K562 (cell line): Measurements from ENCODE around the gene LMAN2. TPM values are rescaled to one million over a fixed set of nuclear protein-coding genes. Genes with fewer than 3 reads are reported as not detected.
A peak's percentile ranks its signal among the peaks of the same experiment; 100 is the strongest.

ENCODE experiments used
- CXXC5 ChIP-seq: fragments of 250-450 bp; sonication (Bioruptor Pico); IDR thresholded peaks from 2 replicates; pipeline ENCODE4 v1.8.0; 2022; ENCODE audit warnings: inconsistent platforms, mild to moderate bottlenecking, moderate library complexity
- RB1 ChIP-seq: fragments of 450-650 bp; IDR thresholded peaks from 2 replicates; pipeline ENCODE4 v1.6.1; 2017; ENCODE audit warnings: low read depth, mild to moderate bottlenecking
- SMC3 ChIP-seq: conservative IDR thresholded peaks from 2 replicates; pipeline ENCODE4 v1.6.1; 2011; ENCODE audit warnings: low read depth, low read length, improper control_type of control experiment; ENCODE audit not compliant: insufficient read depth
- ZNF699 ChIP-seq: fragments of 250-450 bp; sonication (Bioruptor Pico); IDR thresholded peaks from 2 replicates; pipeline ENCODE4 v1.8.0; 2021; ENCODE audit warnings: mild to moderate bottlenecking, moderate library complexity; ENCODE audit not compliant: insufficient replicate concordance
- polyA plus RNA-seq, 8 experiments: library from polyadenylated mRNA; depleted of rRNA in 4 of 8; stranded (reverse) in 5 of 8; unstranded in 3 of 8; fragments of >200 nt; fragmentation: Nextera tagmentation in 2 of 8; fragmentation: Illumina TruSeq in 1 of 8; extraction: Ambion mirVana in 2 of 8; extraction: Trizol in 1 of 8; gene quantifications; 2 replicates each; pipeline versions ENCODE4 v1.2.1 to v1.2.3, GENCODE V29; 2011 to 2014; ENCODE audit warnings: inconsistent platforms in 1 of 8, missing spikeins in 1 of 8
- total RNA-seq, 7 experiments: library from RNA; depleted of rRNA in 6 of 7; stranded (reverse); fragments of >200 nt in 6 of 7; fragmentation: Illumina TruSeq in 2 of 7; extraction: Trizol in 2 of 7; gene quantifications; 2 replicates each; pipeline versions ENCODE4 v1.2.1 to v1.2.3, GENCODE V29; 2011 to 2021; ENCODE audit warnings: low replicate concordance in 1 of 7
- TF ChIP-seq, protein P1 (sequence below), 2 experiments: fragments of 450-650 bp; formaldehyde crosslinking in 1 of 2; IDR thresholded peaks; 2 replicates each; pipeline versions ENCODE4 v1.4.0 to v1.6.1; 2014 to 2020; ENCODE audit warnings: mild to moderate bottlenecking in 2 of 2, borderline replicate concordance in 1 of 2, low read depth in 1 of 2

LMAN2 gene
- total and polyA plus RNA-seq, 9 of the 15 experiments (the other 6 are each of a cell fraction or from before 2014, with no cell fraction given), result 2.7 to 254 (median 136) TPM

- TF ChIP-seq, protein P1, sequence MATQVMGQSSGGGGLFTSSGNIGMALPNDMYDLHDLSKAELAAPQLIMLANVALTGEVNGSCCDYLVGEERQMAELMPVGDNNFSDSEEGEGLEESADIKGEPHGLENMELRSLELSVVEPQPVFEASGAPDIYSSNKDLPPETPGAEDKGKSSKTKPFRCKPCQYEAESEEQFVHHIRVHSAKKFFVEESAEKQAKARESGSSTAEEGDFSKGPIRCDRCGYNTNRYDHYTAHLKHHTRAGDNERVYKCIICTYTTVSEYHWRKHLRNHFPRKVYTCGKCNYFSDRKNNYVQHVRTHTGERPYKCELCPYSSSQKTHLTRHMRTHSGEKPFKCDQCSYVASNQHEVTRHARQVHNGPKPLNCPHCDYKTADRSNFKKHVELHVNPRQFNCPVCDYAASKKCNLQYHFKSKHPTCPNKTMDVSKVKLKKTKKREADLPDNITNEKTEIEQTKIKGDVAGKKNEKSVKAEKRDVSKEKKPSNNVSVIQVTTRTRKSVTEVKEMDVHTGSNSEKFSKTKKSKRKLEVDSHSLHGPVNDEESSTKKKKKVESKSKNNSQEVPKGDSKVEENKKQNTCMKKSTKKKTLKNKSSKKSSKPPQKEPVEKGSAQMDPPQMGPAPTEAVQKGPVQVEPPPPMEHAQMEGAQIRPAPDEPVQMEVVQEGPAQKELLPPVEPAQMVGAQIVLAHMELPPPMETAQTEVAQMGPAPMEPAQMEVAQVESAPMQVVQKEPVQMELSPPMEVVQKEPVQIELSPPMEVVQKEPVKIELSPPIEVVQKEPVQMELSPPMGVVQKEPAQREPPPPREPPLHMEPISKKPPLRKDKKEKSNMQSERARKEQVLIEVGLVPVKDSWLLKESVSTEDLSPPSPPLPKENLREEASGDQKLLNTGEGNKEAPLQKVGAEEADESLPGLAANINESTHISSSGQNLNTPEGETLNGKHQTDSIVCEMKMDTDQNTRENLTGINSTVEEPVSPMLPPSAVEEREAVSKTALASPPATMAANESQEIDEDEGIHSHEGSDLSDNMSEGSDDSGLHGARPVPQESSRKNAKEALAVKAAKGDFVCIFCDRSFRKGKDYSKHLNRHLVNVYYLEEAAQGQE (IDR thresholded peaks at IDR 0.05; ENCODE audit: borderline replicate concordance), result peak; percentile 69; the same call in 1 of the 2 replicates
- TF ChIP-seq, protein P1 (CRISPR knock-in tag; IDR thresholded peaks at IDR 0.05; ENCODE audit: low read depth), result no peak
- TF ChIP-seq SMC3, result peak; percentile 77
- TF ChIP-seq CXXC5 (CRISPR knock-in tag), result peak; percentile 24; the same call in 1 of the 2 replicates
- TF ChIP-seq ZNF699, result no peak
- 0 out of 2 replicates have a peak, but pooled peaks have one; percentile 19 for TF ChIP-seq RB1
- TF ChIP-seq, all 486 proteins: peak for 17
These were observed 33.5 kb downstream of the LMAN2 start (continued) for GRCh38 chr5:177317959-177318377.
